Osteoblast (primary cell): ENCODE results near the gene DLGAP1. TPM values are rescaled to one million over a fixed set of nuclear protein-coding genes. Genes with fewer than 3 reads are reported as not detected.

ENCODE experiments used
- DNase-seq: peaks from one replicate; pipeline ENCODE4 v3.0.0; 2011; ENCODE audit warnings: low spot score, mixed read lengths; ENCODE audit not compliant: insufficient read length; ENCODE audit errors: missing footprints
- H2AFZ ChIP-seq: 2 replicates; pipeline ENCODE4 v1.6.0; 2011; ENCODE audit warnings: mild to moderate bottlenecking, low read length
- H3K27ac ChIP-seq: 2 replicates; pipeline ENCODE4 v1.5.1; 2011; ENCODE audit warnings: mild to moderate bottlenecking, low read depth, low read length, moderate library complexity
- H3K27me3 ChIP-seq: 2 replicates; pipeline ENCODE4 v1.6.0; 2012; ENCODE audit warnings: mild to moderate bottlenecking, control low read depth, inconsistent platforms, low read length, moderate library complexity; ENCODE audit not compliant: insufficient read depth
- H3K36me3 ChIP-seq: 2 replicates; pipeline ENCODE4 v1.5.1; 2011; ENCODE audit warnings: mild to moderate bottlenecking, low read length, control low read depth, moderate library complexity; ENCODE audit not compliant: insufficient read depth
- H3K4me1 ChIP-seq: 2 replicates; pipeline ENCODE4 v1.5.1; 2011; ENCODE audit warnings: mild to moderate bottlenecking, low read length, control low read depth, moderate library complexity; ENCODE audit not compliant: insufficient read depth
- H3K4me2 ChIP-seq: 2 replicates; pipeline ENCODE4 v1.6.0; 2011; ENCODE audit warnings: mild to moderate bottlenecking, low read length; ENCODE audit not compliant: insufficient read depth
- H3K4me3 ChIP-seq: fragments of 200-600 bp; sonication (generic); 3 replicates; pipeline ENCODE4 v1.5.1; 2012; ENCODE audit warnings: mild to moderate bottlenecking, low read length, inconsistent platforms; ENCODE audit not compliant: insufficient read depth
- H3K79me2 ChIP-seq: 2 replicates; pipeline ENCODE4 v1.6.0; 2012; ENCODE audit warnings: mild to moderate bottlenecking, low read length, control low read depth, inconsistent platforms; ENCODE audit not compliant: insufficient read depth
- H3K9me3 ChIP-seq: 2 replicates; pipeline ENCODE4 v1.5.1; 2011; ENCODE audit warnings: low read depth, low read length, control low read depth
- H4K20me1 ChIP-seq: 2 replicates; pipeline ENCODE4 v1.6.0; 2012; ENCODE audit warnings: mild to moderate bottlenecking, low read length, control low read depth; ENCODE audit not compliant: insufficient read depth
- total RNA-seq: library from RNA; depleted of rRNA; stranded (reverse); fragments of >200 nt; gene quantifications from 2 replicates; pipeline ENCODE4 v1.2.3, GENCODE V29; 2012
- TF ChIP-seq, protein P1 (sequence below): IDR thresholded peaks from 2 replicates; pipeline ENCODE4 v1.5.1; 2011; ENCODE audit warnings: mild to moderate bottlenecking, low read depth, low read length, moderate library complexity; ENCODE audit errors: extremely low read depth

DLGAP1 gene
- total RNA-seq, 1 donor: not detected

DNA sequence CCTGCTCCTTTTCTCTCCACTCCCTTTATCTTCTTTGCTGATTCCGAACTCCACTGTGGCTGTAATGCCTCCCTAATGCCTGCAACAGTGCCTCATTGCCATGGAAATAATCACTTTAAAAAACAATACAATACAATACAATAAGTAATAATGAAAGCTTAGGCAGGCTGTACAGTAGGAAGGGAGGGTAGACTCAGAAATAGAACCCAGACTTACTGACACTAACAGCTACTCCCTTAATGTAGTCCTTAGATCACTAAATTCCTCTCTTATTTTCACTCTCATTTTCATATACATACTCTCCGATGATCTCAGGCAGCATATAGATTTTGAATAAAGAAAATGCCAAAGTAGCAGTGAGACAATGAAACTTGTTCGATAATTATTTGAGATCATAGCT, 70.2 kb downstream of the DLGAP1 start:
- Histone ChIP-seq H3K36me3 (no peaks in the 10 kb centered on the region), H4K20me1 (no peaks in the 10 kb centered on the region), H3K79me2 (no peaks in the 10 kb centered on the region), H2AFZ (no peak overlapping the region), H3K9me3 (peaks cover 2% of the 10 kb centered on the region), H3K27ac (no peak overlapping the region), H3K4me2 (no peak overlapping the region), H3K4me1 (no peaks in the 10 kb centered on the region), H3K27me3 (no peaks in the 10 kb centered on the region), H3K4me3 (no peak overlapping the region)
- no peak for DNase-seq
- TF ChIP-seq, protein P1, sequence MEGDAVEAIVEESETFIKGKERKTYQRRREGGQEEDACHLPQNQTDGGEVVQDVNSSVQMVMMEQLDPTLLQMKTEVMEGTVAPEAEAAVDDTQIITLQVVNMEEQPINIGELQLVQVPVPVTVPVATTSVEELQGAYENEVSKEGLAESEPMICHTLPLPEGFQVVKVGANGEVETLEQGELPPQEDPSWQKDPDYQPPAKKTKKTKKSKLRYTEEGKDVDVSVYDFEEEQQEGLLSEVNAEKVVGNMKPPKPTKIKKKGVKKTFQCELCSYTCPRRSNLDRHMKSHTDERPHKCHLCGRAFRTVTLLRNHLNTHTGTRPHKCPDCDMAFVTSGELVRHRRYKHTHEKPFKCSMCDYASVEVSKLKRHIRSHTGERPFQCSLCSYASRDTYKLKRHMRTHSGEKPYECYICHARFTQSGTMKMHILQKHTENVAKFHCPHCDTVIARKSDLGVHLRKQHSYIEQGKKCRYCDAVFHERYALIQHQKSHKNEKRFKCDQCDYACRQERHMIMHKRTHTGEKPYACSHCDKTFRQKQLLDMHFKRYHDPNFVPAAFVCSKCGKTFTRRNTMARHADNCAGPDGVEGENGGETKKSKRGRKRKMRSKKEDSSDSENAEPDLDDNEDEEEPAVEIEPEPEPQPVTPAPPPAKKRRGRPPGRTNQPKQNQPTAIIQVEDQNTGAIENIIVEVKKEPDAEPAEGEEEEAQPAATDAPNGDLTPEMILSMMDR: no peak

- no peak for DNase-seq
- Histone ChIP-seq H3K36me3 (no peaks in the 10 kb centered on the region), H3K9me3 (no peaks in the 10 kb centered on the region), H3K4me3 (no peak overlapping the region), H4K20me1 (no peaks in the 10 kb centered on the region), H2AFZ (no peak overlapping the region), H3K27me3 (no peaks in the 10 kb centered on the region), H3K4me1 (no peaks in the 10 kb centered on the region), H3K79me2 (no peaks in the 10 kb centered on the region), H3K4me2 (no peak overlapping the region), H3K27ac (no peak overlapping the region)
- TF ChIP-seq, protein P1: no peak
Observed at GRCh38 chr18:4374564-4374963, 80.5 kb downstream of the DLGAP1 start.

DNA sequence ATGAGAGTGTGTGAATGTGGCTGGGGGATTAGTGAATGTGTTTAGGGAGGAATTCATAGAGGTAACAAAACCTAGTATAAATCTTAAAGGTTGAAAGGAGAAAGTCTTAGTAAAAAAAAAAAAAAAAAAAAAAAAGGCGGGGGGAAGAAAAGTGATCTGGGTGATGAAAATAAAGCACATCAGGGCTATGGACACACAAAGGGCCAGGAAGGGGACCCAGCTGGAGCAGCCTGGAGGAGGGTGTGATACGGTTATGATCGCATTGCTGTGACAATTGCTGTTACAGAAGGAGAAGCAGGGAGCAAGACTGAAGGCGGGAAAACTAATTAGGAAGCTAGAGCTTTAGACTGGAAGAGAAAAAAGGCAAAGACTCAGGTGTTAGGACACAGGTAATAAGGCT, 85.4 kb downstream of the DLGAP1 start:
- TF ChIP-seq, protein P1: no peak
- H3K4me3 ChIP-seq: no peak overlapping the region
- H3K36me3 ChIP-seq: no peaks in the 10 kb centered on the region
- H3K4me2 ChIP-seq: no peak overlapping the region
- H2AFZ ChIP-seq: no peak overlapping the region
- H3K4me1 ChIP-seq: no peaks in the 10 kb centered on the region
- H3K27ac ChIP-seq: no peak overlapping the region
- no peaks in the 10 kb centered on the region for H3K9me3 ChIP-seq
- no peaks in the 10 kb centered on the region for H3K27me3 ChIP-seq
- no peaks in the 10 kb centered on the region for H4K20me1 ChIP-seq
- H3K79me2 ChIP-seq: no peaks in the 10 kb centered on the region
- no peak for DNase-seq

DNA sequence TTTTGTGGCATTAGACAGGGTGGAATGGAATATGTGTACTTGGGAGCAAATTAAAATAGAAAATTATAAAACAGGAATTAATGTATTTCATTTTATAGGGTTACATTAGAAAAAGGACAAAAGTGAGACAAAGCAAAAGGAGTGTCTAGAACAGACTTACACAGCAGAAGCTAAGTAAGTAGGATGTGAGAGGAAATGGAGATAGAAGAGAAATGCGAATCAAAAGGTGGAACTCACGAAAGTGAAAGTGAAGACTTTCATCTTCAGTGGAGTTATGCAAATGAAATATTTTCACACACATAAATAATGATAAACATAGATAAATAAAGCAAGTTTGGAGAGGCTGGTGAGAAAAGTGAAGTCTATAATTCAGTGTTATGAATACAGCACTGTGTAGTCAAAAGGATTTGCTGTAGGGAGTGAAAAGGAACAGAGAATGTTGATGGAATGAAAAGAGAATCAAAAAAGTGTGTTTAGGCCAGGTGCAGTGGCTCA, 94.8 kb downstream of the DLGAP1 start:
- Histone ChIP-seq H3K27ac (no peak overlapping the region), H3K9me3 (no peaks in the 10 kb centered on the region), H3K4me1 (no peaks in the 10 kb centered on the region), H4K20me1 (no peaks in the 10 kb centered on the region), H3K27me3 (no peaks in the 10 kb centered on the region), H2AFZ (no peak overlapping the region), H3K79me2 (no peaks in the 10 kb centered on the region), H3K4me3 (no peak overlapping the region), H3K36me3 (no peaks in the 10 kb centered on the region), H3K4me2 (no peak overlapping the region)
- TF ChIP-seq, protein P1: no peak
- no peak for DNase-seq
